IMR-90 (cell line): ENCODE data around the gene IL20. TPM values are rescaled to one million over a fixed set of nuclear protein-coding genes. Genes with fewer than 3 reads are reported as not detected.

Source experiments
- ATAC-seq: fragments of 200-7000 bp; cut with Tn5 transposase; 2 replicates; pipeline ENCODE4 v1.9.1; 2020; ENCODE audit warnings: low read depth, mild to moderate bottlenecking, moderate library complexity
- BruUV-seq: library from RNA; stranded (reverse); fragments of 400-500 nt; replicated peaks from 2 replicates; lab custom pipeline; 2021; lab: Mats Ljungman, UMichigan
- CTCF ChIA-PET: fragments of 300-600 bp; formaldehyde crosslinking; extraction: SDS; loops from one replicate; lab custom pipeline; 2021; ENCODE audit warnings: antibody characterized with exemption; lab: Yijun Ruan, JAX
- POLR2A ChIA-PET: fragments of 300-600 bp; sonication (Branson Sonifier 250); formaldehyde crosslinking; loops from one replicate; lab custom pipeline; 2022; ENCODE audit warnings: antibody characterized with exemption; ENCODE audit not compliant: unreplicated experiment; lab: Charles Lee
- DNase-seq: peaks from one replicate; pipeline ENCODE4 v3.0.0; 2013
- H2AFZ ChIP-seq: replicated peaks from 2 replicates; pipeline ENCODE3; 2013; ENCODE audit warnings: low read length, mild to moderate bottlenecking; ENCODE audit not compliant: poor library complexity
- H2AK5ac ChIP-seq: 2 replicates; pipeline ENCODE4 v1.6.1; 2013; ENCODE audit warnings: low read depth, low read length, inconsistent platforms
- H2AK9ac ChIP-seq: replicated peaks from 2 replicates; pipeline ENCODE3; 2013; ENCODE audit warnings: mild to moderate bottlenecking, low read depth, low read length, moderate library complexity; ENCODE audit not compliant: poor library complexity
- H2BK120ac ChIP-seq: 2 replicates; pipeline ENCODE4 v1.6.1; 2013; ENCODE audit warnings: low read depth, low read length, inconsistent platforms
- H2BK15ac ChIP-seq: 3 replicates; pipeline ENCODE4 v1.6.1; 2013; ENCODE audit warnings: low read depth, low read length, inconsistent platforms
- H2BK20ac ChIP-seq: 2 replicates; pipeline ENCODE4 v1.6.1; 2013; ENCODE audit warnings: low read depth, mild to moderate bottlenecking, inconsistent platforms, low read length, moderate library complexity
- H2BK5ac ChIP-seq: 2 replicates; pipeline ENCODE4 v1.6.1; 2013; ENCODE audit warnings: mild to moderate bottlenecking, low read depth, low read length, inconsistent platforms; ENCODE audit not compliant: poor library complexity, severe bottlenecking
- H3K14ac ChIP-seq: replicated peaks from 2 replicates; pipeline ENCODE4 v1.6.1; 2013; ENCODE audit warnings: low read depth, low read length, inconsistent platforms
- H3K18ac ChIP-seq: 2 replicates; pipeline ENCODE4 v1.6.1; 2013; ENCODE audit warnings: low read depth, low read length, control low read depth
- H3K23ac ChIP-seq: 2 replicates; pipeline ENCODE4 v1.6.1; 2013; ENCODE audit warnings: low read depth, low read length, inconsistent platforms
- H3K27ac ChIP-seq: 2 replicates; pipeline ENCODE4 v1.5.1; 2013; ENCODE audit warnings: mild to moderate bottlenecking, control low read depth, low read length; ENCODE audit not compliant: insufficient read depth
- H3K27me3 ChIP-seq: 2 replicates; pipeline ENCODE4 v1.6.1; 2013; ENCODE audit warnings: low read length; ENCODE audit not compliant: control insufficient read depth, insufficient read depth
- H3K36me3 ChIP-seq: 2 replicates; pipeline ENCODE4 v1.6.1; 2013; ENCODE audit warnings: low read length, mixed read lengths; ENCODE audit not compliant: control insufficient read depth, insufficient read depth
- H3K4ac ChIP-seq: 2 replicates; pipeline ENCODE4 v1.6.1; 2013; ENCODE audit warnings: low read depth, low read length, inconsistent platforms
- H3K4me1 ChIP-seq: 2 replicates; pipeline ENCODE4 v1.6.1; 2013; ENCODE audit warnings: low read length, mixed read lengths; ENCODE audit not compliant: control insufficient read depth, insufficient read depth
- H3K4me2 ChIP-seq: 2 replicates; pipeline ENCODE4 v1.6.1; 2013; ENCODE audit warnings: low read depth, mild to moderate bottlenecking, control low read depth, low read length, moderate library complexity
- H3K4me3 ChIP-seq: 2 replicates; pipeline ENCODE4 v1.5.1; 2013; ENCODE audit warnings: low read depth, mild to moderate bottlenecking, control low read depth, low read length, moderate library complexity; ENCODE audit not compliant: insufficient read depth
- H3K56ac ChIP-seq: 2 replicates; pipeline ENCODE4 v1.6.1; 2013; ENCODE audit warnings: low read length, inconsistent platforms; ENCODE audit not compliant: insufficient read depth; ENCODE audit errors: extremely low read depth
- H3K79me1 ChIP-seq, 2 experiments: 2 replicates each; pipeline ENCODE4 v1.6.1; 2013; ENCODE audit warnings: low read length in 2 of 2, inconsistent platforms in 1 of 2, low read depth in 1 of 2
- H3K9ac ChIP-seq: 2 replicates; pipeline ENCODE4 v1.6.1; 2013; ENCODE audit warnings: low read depth, low read length, control low read depth
- H3K9me1 ChIP-seq: 2 replicates; pipeline ENCODE4 v1.6.1; 2013; ENCODE audit warnings: low read length, inconsistent platforms; ENCODE audit not compliant: insufficient read depth
- H3K9me3 ChIP-seq: 2 replicates; pipeline ENCODE4 v1.6.1; 2013; ENCODE audit warnings: low read length; ENCODE audit not compliant: control insufficient read depth, insufficient read depth
- H4K20me1 ChIP-seq: 2 replicates; pipeline ENCODE4 v1.6.1; 2013; ENCODE audit warnings: low read length, inconsistent platforms; ENCODE audit not compliant: insufficient read depth
- H4K5ac ChIP-seq: 2 replicates; pipeline ENCODE4 v1.6.1; 2013; ENCODE audit warnings: mild to moderate bottlenecking, low read depth, low read length, control low read depth
- H4K8ac ChIP-seq, 2 experiments: 2 replicates each; pipeline ENCODE4 v1.6.1; 2013; ENCODE audit warnings: low read depth in 2 of 2, low read length in 2 of 2, control low read depth in 1 of 2, inconsistent platforms in 1 of 2
- H4K91ac ChIP-seq: 2 replicates; pipeline ENCODE4 v1.6.1; 2013; ENCODE audit warnings: low read depth, low read length, inconsistent platforms; ENCODE audit not compliant: insufficient read depth
- CHD1 ChIP-seq: IDR thresholded peaks from 2 replicates; pipeline ENCODE4 v1.6.1; 2012; ENCODE audit warnings: low read depth, low read length, improper control_type of control experiment
- FOS ChIP-seq: fragments of 150-350 bp; IDR thresholded peaks from 2 replicates; pipeline ENCODE4 v1.6.1; 2016; ENCODE audit warnings: low read depth, low read length
- POLR2A ChIP-seq: IDR thresholded peaks from 2 replicates; pipeline ENCODE4 v1.6.1; 2012; ENCODE audit warnings: mild to moderate bottlenecking, low read depth, low read length
- RAD21 ChIP-seq: IDR thresholded peaks from 2 replicates; pipeline ENCODE4 v1.6.1; 2012; ENCODE audit warnings: low read length, improper control_type of control experiment
- RCOR1 ChIP-seq: IDR thresholded peaks from 2 replicates; pipeline ENCODE4 v1.6.1; 2012; ENCODE audit warnings: mild to moderate bottlenecking, low read length, improper control_type of control experiment; ENCODE audit not compliant: insufficient replicate concordance
- WGBS, 2 experiments: methylation state at CpG; one replicate each; pipeline versions ENCODE4 v1.1.5 to v1.1.7; 2013; ENCODE audit warnings: missing lambda C conversion rate in 2 of 2; ENCODE audit not compliant: insufficient read length in 1 of 2; ENCODE audit errors: extremely low coverage in 2 of 2; 5-methylcytosine and 5-hydroxymethylcytosine counted together
- dilution Hi-C: fragments of 300-500 bp; cut with HindIII; formaldehyde crosslinking; loops from one replicate; pipeline ENCODE4 v1.14.3; 2018; ENCODE audit warnings: low sequenced_read_pairs; ENCODE audit not compliant: unreplicated experiment
- in situ Hi-C: fragments of 300-500 bp; cut with MboI; formaldehyde crosslinking; loops from 3 replicates; pipeline ENCODE4 v1.14.3; 2019; ENCODE audit warnings: low sequenced_read_pairs, inconsistent platforms, mixed read lengths
- intact Hi-C: fragments of 100-400 bp; cut with micrococcal nuclease; formaldehyde crosslinking; loops from 2 replicates; pipeline ENCODE4 v1.10.0; 2022
- polyA plus RNA-seq, 3 experiments: library from polyadenylated mRNA; depleted of rRNA; stranded (reverse); fragments of >200 nt; gene quantifications; 2 replicates each; pipeline ENCODE4 v1.2.3, GENCODE V29; 2012; ENCODE audit warnings: low replicate concordance in 1 of 3
- total RNA-seq: library from RNA; depleted of rRNA; stranded (reverse); fragments of >200 nt; gene quantifications from 2 replicates; pipeline ENCODE4 v1.2.3, GENCODE V29; 2012
- TF ChIP-seq, protein P1 (sequence below): fragments of 150-350 bp; IDR thresholded peaks from 2 replicates; pipeline ENCODE4 v1.6.1; 2017; ENCODE audit warnings: mild to moderate bottlenecking, antibody characterized with exemption, low read length, low read depth
- TF ChIP-seq, protein P2 (sequence below): conservative IDR thresholded peaks from 2 replicates; pipeline ENCODE4 v1.5.1; 2012; ENCODE audit warnings: mild to moderate bottlenecking, low read depth, low read length, improper control_type of control experiment

The IL20 gene
- total and polyA plus RNA-seq, 2 of the 4 experiments (the other 2 are of a cell fraction) = not detected

DNA sequence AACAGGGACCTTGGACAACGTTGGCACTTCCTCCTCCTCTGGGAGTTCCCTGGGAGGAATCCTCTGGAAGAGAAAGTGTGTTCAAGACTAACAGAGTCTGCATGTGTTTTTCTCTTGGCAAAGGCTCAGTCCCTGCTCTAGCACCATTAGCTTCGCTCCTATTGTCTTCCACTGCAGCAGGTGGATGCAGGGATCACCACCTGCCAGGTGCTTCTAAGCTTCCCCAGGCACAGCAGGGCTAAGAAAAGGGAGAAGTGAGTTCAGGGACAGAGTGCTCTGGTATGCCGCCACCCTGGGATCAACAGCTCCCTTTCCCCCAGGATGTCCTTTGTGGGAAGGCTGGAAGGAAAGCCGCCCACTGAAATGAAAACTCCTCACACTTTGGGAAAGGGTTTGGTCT lies 43.9 kb upstream of the IL20 start (continued):
- TF ChIP-seq, protein P1, sequence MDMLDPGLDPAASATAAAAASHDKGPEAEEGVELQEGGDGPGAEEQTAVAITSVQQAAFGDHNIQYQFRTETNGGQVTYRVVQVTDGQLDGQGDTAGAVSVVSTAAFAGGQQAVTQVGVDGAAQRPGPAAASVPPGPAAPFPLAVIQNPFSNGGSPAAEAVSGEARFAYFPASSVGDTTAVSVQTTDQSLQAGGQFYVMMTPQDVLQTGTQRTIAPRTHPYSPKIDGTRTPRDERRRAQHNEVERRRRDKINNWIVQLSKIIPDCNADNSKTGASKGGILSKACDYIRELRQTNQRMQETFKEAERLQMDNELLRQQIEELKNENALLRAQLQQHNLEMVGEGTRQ = no peak
- TF ChIP-seq POLR2A (no peak), RAD21 (no peak)

GRCh38 chr1:206823727-206824126 lies 41.7 kb upstream of the IL20 start:
- intact Hi-C loops = no loop called here
- peak overlapping the region; percentile 90 for H2AFZ ChIP-seq

More at GRCh38 chr1:206823727-206824126, 41.7 kb upstream of the IL20 start:
- no TSS peak for BruUV-seq
- dilution Hi-C loops (no loop called here), in situ Hi-C loops (no loop called here)
- peak overlapping the region; percentile 92 for H3K14ac ChIP-seq
- no peaks in the 10 kb centered on the region for H3K9me3 ChIP-seq
- H3K23ac ChIP-seq = peak overlapping the region; percentile 40
- no peaks in the 10 kb centered on the region for H4K20me1 ChIP-seq
- H3K4ac ChIP-seq = peak overlapping the region; percentile 94
- peak overlapping the region; percentile 83 for H2AK5ac ChIP-seq
- CTCF ChIA-PET = interaction anchor here (0.6 kb wide), 2 partner anchors 14 to 876 kb away, joined by 3 read pairs; no protein-coding TSS in a partner anchor
- H3K79me1 ChIP-seq = no peaks in the 10 kb centered on the region
- no peaks in the 10 kb centered on the region for H3K36me3 ChIP-seq
- H2AK9ac ChIP-seq = peak overlapping the region; percentile 51
- TF ChIP-seq RCOR1 (no peak), FOS (no peak), CHD1 (no peak), RAD21 (no peak), POLR2A (no peak)
- TF ChIP-seq, protein P2, sequence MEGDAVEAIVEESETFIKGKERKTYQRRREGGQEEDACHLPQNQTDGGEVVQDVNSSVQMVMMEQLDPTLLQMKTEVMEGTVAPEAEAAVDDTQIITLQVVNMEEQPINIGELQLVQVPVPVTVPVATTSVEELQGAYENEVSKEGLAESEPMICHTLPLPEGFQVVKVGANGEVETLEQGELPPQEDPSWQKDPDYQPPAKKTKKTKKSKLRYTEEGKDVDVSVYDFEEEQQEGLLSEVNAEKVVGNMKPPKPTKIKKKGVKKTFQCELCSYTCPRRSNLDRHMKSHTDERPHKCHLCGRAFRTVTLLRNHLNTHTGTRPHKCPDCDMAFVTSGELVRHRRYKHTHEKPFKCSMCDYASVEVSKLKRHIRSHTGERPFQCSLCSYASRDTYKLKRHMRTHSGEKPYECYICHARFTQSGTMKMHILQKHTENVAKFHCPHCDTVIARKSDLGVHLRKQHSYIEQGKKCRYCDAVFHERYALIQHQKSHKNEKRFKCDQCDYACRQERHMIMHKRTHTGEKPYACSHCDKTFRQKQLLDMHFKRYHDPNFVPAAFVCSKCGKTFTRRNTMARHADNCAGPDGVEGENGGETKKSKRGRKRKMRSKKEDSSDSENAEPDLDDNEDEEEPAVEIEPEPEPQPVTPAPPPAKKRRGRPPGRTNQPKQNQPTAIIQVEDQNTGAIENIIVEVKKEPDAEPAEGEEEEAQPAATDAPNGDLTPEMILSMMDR = no peak
- H3K27me3 ChIP-seq = no peaks in the 10 kb centered on the region; the same call in 1 of the 2 replicates
- H3K4me1 ChIP-seq = peaks cover 5% of the 10 kb centered on the region
- peak overlapping the region; percentile 96 for H2BK20ac ChIP-seq
- H3K4me3 ChIP-seq = no peak overlapping the region
- 80% methylated on average over 3 of the region's 5 CpGs; no CpG with 5 or more reads in 1 of the 2 experiments for WGBS, 2 experiments
- peak overlapping the region; percentile 60 for H3K56ac ChIP-seq
- peak overlapping the region; percentile 88 for H2BK5ac ChIP-seq
- H4K5ac ChIP-seq = peak overlapping the region; percentile 68
- peak; percentile 22 for ATAC-seq
- peak; percentile 27 for DNase-seq
- no peak overlapping the region for H3K9ac ChIP-seq
- peaks cover 6% of the 10 kb centered on the region for H3K9me1 ChIP-seq
- H4K8ac ChIP-seq = peak overlapping the region; percentile 61 to 90; a peak in 3 of 4 replicates
- peak overlapping the region; percentile 71; the same call in 2 of the 3 replicates for H2BK15ac ChIP-seq
- H3K18ac ChIP-seq = peak overlapping the region; percentile 92
- POLR2A ChIA-PET = no interaction called here
- peak overlapping the region; percentile 88 for H4K91ac ChIP-seq
- H3K27ac ChIP-seq = peak overlapping the region; percentile 68
- H2BK120ac ChIP-seq = peak overlapping the region; percentile 97
- H3K4me2 ChIP-seq = no peak overlapping the region
